PC-9 (cell line): Measurements from ENCODE around the gene ABCB8. TPM values are rescaled to one million over a fixed set of nuclear protein-coding genes. Genes with fewer than 3 reads are reported as not detected.
"Not testable (repeated sequence)": the region's sequence is repeated elsewhere in the genome, so short reads cannot be mapped to it uniquely, and the experiment has no call there.

Experiments
- BruUV-seq: library from RNA; stranded (reverse); fragments of 400-500 nt; replicated peaks from 2 replicates; lab custom pipeline; 2021; lab: Mats Ljungman, UMichigan
- CTCF ChIA-PET: fragments of 300-600 bp; sonication (Branson Sonifier 250); formaldehyde crosslinking; loops from one replicate; lab custom pipeline; 2022; ENCODE audit warnings: antibody characterized with exemption; lab: Charles Lee
- POLR2A ChIA-PET: fragments of 300-600 bp; sonication (Branson Sonifier 250); formaldehyde crosslinking; loops from one replicate; lab custom pipeline; 2022; ENCODE audit warnings: antibody characterized with exemption; ENCODE audit not compliant: unreplicated experiment; lab: Charles Lee
- DNase-seq, 2 experiments: peaks; one replicate each; pipeline versions ENCODE4 v3.0.0 to v3.0.0-alpha.2; 2015 to 2022; ENCODE audit warnings: mixed read lengths in 1 of 2
- H2AFZ ChIP-seq: fragments of 200-600 bp; sonication (generic); 2 replicates; pipeline ENCODE4 v1.8.1; 2017; ENCODE audit warnings: antibody characterized with exemption
- H3F3A ChIP-seq: fragments of 200-600 bp; sonication (generic); 2 replicates; pipeline ENCODE4 v1.8.1; 2017; ENCODE audit warnings: antibody characterized with exemption, mild to moderate bottlenecking, low read depth; ENCODE audit not compliant: insufficient read depth
- H3K27ac ChIP-seq: fragments of 200-600 bp; sonication (generic); 2 replicates; pipeline ENCODE4 v1.6.1; 2016; ENCODE audit warnings: mixed run types
- H3K27me3 ChIP-seq: fragments of 200-600 bp; sonication (generic); 2 replicates; pipeline ENCODE4 v1.6.1; 2016; ENCODE audit warnings: low read depth, mixed run types; ENCODE audit not compliant: insufficient read depth
- H3K36me3 ChIP-seq: fragments of 200-600 bp; sonication (generic); 2 replicates; pipeline ENCODE4 v1.6.1; 2016; ENCODE audit warnings: low read depth, mixed run types
- H3K4me1 ChIP-seq: fragments of 200-600 bp; sonication (generic); replicated peaks from 2 replicates; pipeline ENCODE4 v1.6.1; 2016; ENCODE audit warnings: mixed run types; ENCODE audit not compliant: insufficient read depth
- H3K4me2 ChIP-seq: fragments of 200-600 bp; sonication (generic); 2 replicates; pipeline ENCODE4 v1.6.1; 2017; ENCODE audit warnings: mixed run types
- H3K4me3 ChIP-seq: fragments of 200-600 bp; sonication (generic); 2 replicates; pipeline ENCODE4 v1.6.1; 2016; ENCODE audit warnings: mixed run types
- H3K79me2 ChIP-seq: fragments of 200-600 bp; sonication (generic); 2 replicates; pipeline ENCODE4 v1.6.1; 2017; ENCODE audit warnings: low read depth, mixed run types
- H3K9me2 ChIP-seq: fragments of 200-600 bp; sonication (generic); 2 replicates; pipeline ENCODE4 v1.8.1; 2017; ENCODE audit warnings: mild to moderate bottlenecking; ENCODE audit not compliant: insufficient read depth
- H3K9me3 ChIP-seq: fragments of 200-600 bp; sonication (generic); 2 replicates; pipeline ENCODE4 v1.8.1; 2016; ENCODE audit warnings: low read depth; ENCODE audit not compliant: insufficient read depth
- H4K20me1 ChIP-seq: fragments of 200-600 bp; sonication (generic); 2 replicates; pipeline ENCODE4 v1.8.1; 2017; ENCODE audit not compliant: insufficient read depth
- CTCF ChIP-seq: fragments of 200-600 bp; sonication (generic); conservative IDR thresholded peaks from 2 replicates; pipeline ENCODE4 v1.6.1; 2017; ENCODE audit warnings: mixed run types, antibody characterized with exemption, mild to moderate bottlenecking, moderate library complexity
- EZH2 ChIP-seq: fragments of 200-600 bp; sonication (generic); IDR thresholded peaks from 2 replicates; pipeline ENCODE4 v1.8.0; 2017; ENCODE audit warnings: antibody characterized with exemption, low read depth
- intact Hi-C: fragments of 100-400 bp; cut with micrococcal nuclease; formaldehyde crosslinking; loops from one replicate; pipeline ENCODE4 v1.10.0; 2022; ENCODE audit not compliant: unreplicated experiment
- total RNA-seq: library from RNA; stranded (reverse); gene quantifications from 2 replicates; pipeline ENCODE4 v1.2.3, GENCODE V29; 2021

Gene ABCB8
- total RNA-seq, 1 experiment from 2014 or later: 61.9 TPM

GRCh38 chr7:151011097-151011409 is 17.2 kb upstream of the ABCB8 start:
- Histone ChIP-seq H3F3A (peaks cover 11% of the 10 kb centered on the region), H3K36me3 (no peaks in the 10 kb centered on the region), H2AFZ (no peak overlapping the region), H4K20me1 (no peaks in the 10 kb centered on the region), H3K4me3 (no peak overlapping the region), H3K79me2 (no peaks in the 10 kb centered on the region), H3K4me2 (no peak overlapping the region), H3K9me3 (no peaks in the 10 kb centered on the region), H3K27me3 (no peaks in the 10 kb centered on the region), H3K4me1 (peaks cover 26% of the 10 kb centered on the region), H3K27ac (no peak overlapping the region), H3K9me2 (no peaks in the 10 kb centered on the region)
- intact Hi-C loops: no loop called here
- no TSS peak for BruUV-seq
- TF ChIP-seq CTCF (no peak), EZH2 (no peak)
- POLR2A ChIA-PET: interaction anchor here (0.6 kb wide), 1 partner anchor 94 kb away, joined by 27 read pairs; no protein-coding TSS in a partner anchor
- DNase-seq: no peak
- CTCF ChIA-PET: interaction anchor here (0.5 to 0.6 kb wide), 2 partner anchors 74 to 304 kb away, joined by 8 to 11 read pairs; no protein-coding TSS in a partner anchor

- intact Hi-C loops: not testable (repeated sequence)
Measured at GRCh38 chr7:151011616-151012015, 16.6 kb upstream of the ABCB8 start.

GRCh38 chr7:151012031-151012692 is 16.1 kb upstream of the ABCB8 start:
- no peaks in the 10 kb centered on the region for H3K27me3 ChIP-seq
- H3F3A ChIP-seq: peaks cover 11% of the 10 kb centered on the region
- no peak overlapping the region for H2AFZ ChIP-seq
- POLR2A ChIA-PET: no interaction called here
- no peak overlapping the region for H3K4me3 ChIP-seq
- peak overlapping the region; percentile 31 for H3K27ac ChIP-seq
- H3K4me2 ChIP-seq: peak overlapping the region; percentile 18; the same call in 1 of the 2 replicates
- CTCF ChIA-PET: interaction anchor here (0.6 kb wide), 1 partner anchor 12 kb away, joined by 3 read pairs; the partner anchor contains the start of gene ATG9B
- TF ChIP-seq CTCF (no peak), EZH2 (no peak)
- H3K79me2 ChIP-seq: no peaks in the 10 kb centered on the region
- peaks cover 25% of the 10 kb centered on the region for H3K4me1 ChIP-seq
- no peaks in the 10 kb centered on the region for H3K9me3 ChIP-seq
- peak in 1 of 2 experiments; percentile 55 for DNase-seq
- no TSS peak for BruUV-seq
- no peaks in the 10 kb centered on the region for H3K9me2 ChIP-seq
- intact Hi-C loops: no loop called here
- no peaks in the 10 kb centered on the region for H4K20me1 ChIP-seq
- H3K36me3 ChIP-seq: no peaks in the 10 kb centered on the region

More at GRCh38 chr7:151011616-151012015, 16.6 kb upstream of the ABCB8 start:
- not testable (repeated sequence) for H4K20me1 ChIP-seq, H3K27me3 ChIP-seq, BruUV-seq, H3K9me2 ChIP-seq, H3K9me3 ChIP-seq, H3K4me3 ChIP-seq, H2AFZ ChIP-seq, H3K79me2 ChIP-seq, DNase-seq, H3K36me3 ChIP-seq
- Histone ChIP-seq H3K4me2 (peak overlapping the region; percentile 18; the same call in 1 of the 2 replicates), H3K27ac (peak overlapping the region; percentile 31; the same call in 1 of the 2 replicates), H3F3A (peaks cover 11% of the 10 kb centered on the region), H3K4me1 (peaks cover 26% of the 10 kb centered on the region)
- CTCF ChIA-PET: interaction anchor here (0.6 kb wide), 1 partner anchor 303 kb away, joined by 8 read pairs; no protein-coding TSS in a partner anchor
- POLR2A ChIA-PET: interaction anchor here (0.6 kb wide), 1 partner anchor 94 kb away, joined by 27 read pairs; no protein-coding TSS in a partner anchor
